IPS-20b (cell line): ENCODE data around the gene TUBB1.

Source experiments
- H3K27ac ChIP-seq: one replicate; pipeline ENCODE4 v1.5.1; 2013; ENCODE audit warnings: low read length
- H3K27me3 ChIP-seq: 2 replicates; pipeline ENCODE4 v1.6.1; 2013; ENCODE audit warnings: mild to moderate bottlenecking, low read length, inconsistent platforms; ENCODE audit not compliant: insufficient read depth
- H3K36me3 ChIP-seq: 2 replicates; pipeline ENCODE4 v1.6.1; 2013; ENCODE audit warnings: low read depth, mild to moderate bottlenecking, inconsistent platforms, low read length, moderate library complexity; ENCODE audit not compliant: insufficient read depth
- H3K4me1 ChIP-seq: 2 replicates; pipeline ENCODE4 v1.6.1; 2013; ENCODE audit warnings: mild to moderate bottlenecking, control low read depth, inconsistent platforms, low read length, moderate library complexity; ENCODE audit not compliant: insufficient read depth
- H3K4me3 ChIP-seq: 2 replicates; pipeline ENCODE4 v1.5.1; 2013; ENCODE audit warnings: mild to moderate bottlenecking, low read length, inconsistent platforms
- H3K9ac ChIP-seq: 2 replicates; pipeline ENCODE4 v1.6.1; 2013; ENCODE audit warnings: low read depth, mild to moderate bottlenecking, inconsistent platforms, low read length, moderate library complexity
- H3K9me3 ChIP-seq: 2 replicates; pipeline ENCODE4 v1.6.1; 2013; ENCODE audit warnings: mild to moderate bottlenecking, low read depth, low read length, inconsistent platforms; ENCODE audit not compliant: insufficient read depth

The TUBB1 gene

GRCh38 chr20:59015812-59016711, 3.2 kb upstream of the TUBB1 start:
- Histone ChIP-seq H3K27ac (no peak overlapping the region), H3K9me3 (no peaks in the 10 kb centered on the region), H3K36me3 (no peaks in the 10 kb centered on the region), H3K4me1 (peaks cover 1% of the 10 kb centered on the region), H3K4me3 (no peak overlapping the region), H3K27me3 (peaks cover 11% of the 10 kb centered on the region; the same call in 1 of the 2 replicates), H3K9ac (no peak overlapping the region)

DNA sequence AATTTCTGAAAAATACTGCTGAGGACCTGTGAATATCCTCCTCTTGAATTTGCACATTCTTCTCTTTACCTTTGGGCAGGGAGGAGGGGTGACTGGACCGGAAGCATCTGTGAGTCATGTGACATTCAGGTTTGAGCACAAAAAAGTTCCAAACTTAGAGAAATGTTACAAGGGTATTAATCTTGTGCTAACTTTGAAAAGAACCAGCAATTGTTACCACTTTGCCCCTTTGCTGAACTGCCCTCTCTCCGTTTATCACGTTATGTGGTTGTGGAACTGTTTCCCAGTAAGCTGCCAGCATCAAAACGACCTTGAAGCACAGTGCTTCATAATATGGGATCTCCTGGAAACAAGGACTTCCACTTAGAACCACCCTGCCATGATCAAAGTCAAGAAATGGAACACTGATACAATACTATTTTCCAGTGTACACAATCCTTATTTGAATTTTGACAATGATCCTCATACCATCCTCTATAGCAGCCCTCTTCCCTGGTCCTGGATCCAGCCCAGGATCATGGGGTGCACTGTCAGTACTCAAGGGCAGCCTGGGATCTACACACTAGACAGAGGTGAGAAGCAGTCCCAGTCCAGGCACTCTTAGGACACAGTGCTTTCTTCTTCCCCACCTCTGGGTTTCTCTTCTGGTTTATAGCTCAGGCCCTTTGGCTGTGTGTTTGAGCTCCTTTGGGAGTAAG, 2.3 kb upstream of the TUBB1 start:
- Histone ChIP-seq H3K27ac (no peak overlapping the region), H3K27me3 (peaks cover 11% of the 10 kb centered on the region; the same call in 1 of the 2 replicates), H3K36me3 (no peaks in the 10 kb centered on the region)

GRCh38 chr20:59017493-59018231, 1.6 kb upstream of the TUBB1 start:
- H3K36me3 ChIP-seq, result peaks cover 3% of the 10 kb centered on the region; the same call in 1 of the 2 replicates
- peaks cover 10% of the 10 kb centered on the region; the same call in 1 of the 2 replicates for H3K27me3 ChIP-seq
- no peak overlapping the region for H3K4me3 ChIP-seq
- no peaks in the 10 kb centered on the region for H3K4me1 ChIP-seq
- no peak overlapping the region for H3K27ac ChIP-seq
- no peaks in the 10 kb centered on the region for H3K9me3 ChIP-seq
- no peak overlapping the region for H3K9ac ChIP-seq

More for the DNA sequence above, 2.3 kb upstream of the TUBB1 start:
- H3K4me3 ChIP-seq, result no peak overlapping the region
- no peaks in the 10 kb centered on the region for H3K4me1 ChIP-seq
- no peak overlapping the region for H3K9ac ChIP-seq
- H3K9me3 ChIP-seq, result no peaks in the 10 kb centered on the region

GRCh38 chr20:59018817-59019216, 412 bp upstream of the TUBB1 start:
- Histone ChIP-seq H3K4me3 (no peak overlapping the region), H3K27me3 (peaks cover 5% of the 10 kb centered on the region; the same call in 1 of the 2 replicates), H3K9me3 (no peaks in the 10 kb centered on the region), H3K4me1 (no peaks in the 10 kb centered on the region), H3K27ac (no peak overlapping the region), H3K36me3 (peaks cover 13% of the 10 kb centered on the region; the same call in 1 of the 2 replicates), H3K9ac (no peak overlapping the region)

DNA sequence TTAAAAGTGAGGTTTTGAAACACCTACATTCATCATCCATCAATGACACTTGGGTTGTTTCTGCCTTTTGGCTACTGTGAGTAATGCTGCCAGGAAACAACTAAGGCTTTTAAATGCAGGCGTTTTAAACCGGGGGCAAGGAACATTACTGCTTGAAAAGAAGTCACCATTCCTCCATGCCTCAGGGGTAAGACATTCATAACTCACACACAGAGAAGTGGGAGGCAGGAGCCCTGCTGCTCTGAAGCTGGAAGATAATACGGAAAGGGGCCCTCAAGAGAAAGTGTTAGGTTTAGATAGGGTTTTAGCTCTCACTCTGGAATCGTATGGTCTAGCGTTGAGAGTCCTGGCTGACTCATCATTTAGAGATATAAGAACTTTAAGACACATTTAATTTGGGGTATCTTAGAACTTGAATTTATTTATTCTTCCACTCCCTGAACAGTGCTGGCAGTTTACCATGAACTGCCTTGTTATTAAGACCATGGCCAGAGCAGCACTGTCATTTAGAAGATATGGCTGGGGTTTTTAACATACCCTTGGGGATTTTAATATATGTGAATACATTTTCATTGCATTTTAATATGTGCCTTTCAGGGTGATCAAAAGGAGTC, 1.8 kb downstream of the TUBB1 start:
- H3K9me3 ChIP-seq, result no peaks in the 10 kb centered on the region
- peaks cover 11% of the 10 kb centered on the region for H3K4me1 ChIP-seq
- no peak overlapping the region for H3K4me3 ChIP-seq
- H3K27me3 ChIP-seq, result peaks cover 5% of the 10 kb centered on the region
- no peak overlapping the region for H3K9ac ChIP-seq
- H3K36me3 ChIP-seq, result peaks cover 35% of the 10 kb centered on the region
- no peak overlapping the region for H3K27ac ChIP-seq

- no peak overlapping the region for H3K4me3 ChIP-seq
- peaks cover 23% of the 10 kb centered on the region for H3K27me3 ChIP-seq
- no peak overlapping the region for H3K27ac ChIP-seq
- H3K36me3 ChIP-seq, result peaks cover 52% of the 10 kb centered on the region
- peaks cover 11% of the 10 kb centered on the region for H3K4me1 ChIP-seq
- H3K9ac ChIP-seq, result no peak overlapping the region
- H3K9me3 ChIP-seq, result no peaks in the 10 kb centered on the region
These were observed 3.5 kb downstream of the TUBB1 start for GRCh38 chr20:59022754-59023153.

DNA sequence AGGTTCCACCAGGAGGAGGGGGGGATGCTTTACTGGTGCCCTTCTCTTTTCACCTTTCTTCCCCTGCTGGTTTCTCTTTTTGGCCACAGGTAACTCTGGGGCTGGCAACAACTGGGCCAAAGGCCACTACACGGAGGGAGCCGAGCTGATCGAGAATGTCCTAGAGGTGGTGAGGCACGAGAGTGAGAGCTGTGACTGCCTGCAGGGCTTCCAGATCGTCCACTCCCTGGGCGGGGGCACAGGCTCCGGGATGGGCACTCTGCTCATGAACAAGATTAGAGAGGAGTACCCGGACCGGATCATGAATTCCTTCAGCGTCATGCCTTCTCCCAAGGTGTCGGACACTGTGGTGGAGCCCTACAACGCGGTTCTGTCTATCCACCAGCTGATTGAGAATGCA, 4.4 kb downstream of the TUBB1 start:
- Histone ChIP-seq H3K4me3 (no peak overlapping the region), H3K9me3 (no peaks in the 10 kb centered on the region), H3K36me3 (peaks cover 61% of the 10 kb centered on the region), H3K4me1 (peaks cover 11% of the 10 kb centered on the region), H3K9ac (no peak overlapping the region), H3K27me3 (peaks cover 31% of the 10 kb centered on the region), H3K27ac (no peak overlapping the region)

- Histone ChIP-seq H3K4me1 (peaks cover 11% of the 10 kb centered on the region), H3K9me3 (no peaks in the 10 kb centered on the region), H3K36me3 (peaks cover 66% of the 10 kb centered on the region), H3K27me3 (peaks cover 36% of the 10 kb centered on the region), H3K4me3 (no peak overlapping the region), H3K27ac (no peak overlapping the region), H3K9ac (no peak overlapping the region)
These were observed 4.9 kb downstream of the TUBB1 start for GRCh38 chr20:59024111-59024530.

- H3K9ac ChIP-seq, result no peak overlapping the region; the same call in 1 of the 2 replicates
- H3K4me3 ChIP-seq, result no peak overlapping the region
- no peaks in the 10 kb centered on the region for H3K9me3 ChIP-seq
- H3K27ac ChIP-seq, result no peak overlapping the region
- H3K36me3 ChIP-seq, result peaks cover 75% of the 10 kb centered on the region
- peaks cover 46% of the 10 kb centered on the region for H3K27me3 ChIP-seq
- peaks cover 11% of the 10 kb centered on the region for H3K4me1 ChIP-seq
These were observed 5.9 kb downstream of the TUBB1 start for GRCh38 chr20:59025086-59025485.

DNA sequence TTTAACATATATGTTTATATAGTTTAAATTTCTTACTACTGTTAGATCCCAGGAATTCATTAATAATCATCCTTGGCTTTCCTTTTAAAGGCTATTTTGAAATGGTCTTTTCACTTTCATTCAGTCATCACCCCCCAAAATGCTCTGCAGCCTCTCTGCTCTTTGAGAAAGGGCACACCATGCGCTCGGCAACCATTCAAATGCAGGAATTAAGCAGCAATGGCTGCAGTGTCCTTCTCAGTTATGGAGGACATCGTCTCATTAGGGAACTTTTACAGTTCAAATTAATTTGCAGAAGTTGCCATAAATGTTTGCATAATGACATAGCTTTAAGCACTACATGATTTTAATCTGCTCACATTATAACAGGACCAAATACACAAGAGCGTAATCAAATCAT, 6.3 kb downstream of the TUBB1 start:
- H3K27ac ChIP-seq, result no peak overlapping the region
- no peak overlapping the region for H3K4me3 ChIP-seq
- peaks cover 11% of the 10 kb centered on the region for H3K4me1 ChIP-seq
- peaks cover 50% of the 10 kb centered on the region for H3K27me3 ChIP-seq
- H3K36me3 ChIP-seq, result peaks cover 80% of the 10 kb centered on the region
- no peaks in the 10 kb centered on the region for H3K9me3 ChIP-seq
- H3K9ac ChIP-seq, result no peak overlapping the region; the same call in 1 of the 2 replicates
